GM12873 (cell line): ENCODE data around the gene CERS6.

ENCODE experiments used
- CTCF ChIP-seq: IDR thresholded peaks from 2 replicates; pipeline ENCODE4 v1.5.1; 2012; ENCODE audit warnings: low read depth, mild to moderate bottlenecking, moderate library complexity, low read length, control low read depth; ENCODE audit not compliant: insufficient read depth; ENCODE audit errors: missing control alignments

CERS6 gene

GRCh38 chr2:168649562-168649961 lies 193.5 kb downstream of the CERS6 start:
- no peak for TF ChIP-seq CTCF

- TF ChIP-seq CTCF = no peak
Observed at GRCh38 chr2:168650139-168650538, 194.1 kb downstream of the CERS6 start.

- no peak for TF ChIP-seq CTCF
Observed at GRCh38 chr2:168650781-168651180, 194.7 kb downstream of the CERS6 start.

- TF ChIP-seq CTCF = no peak
Observed at GRCh38 chr2:168652997-168653921, 197.2 kb downstream of the CERS6 start.

GRCh38 chr2:168654705-168655104 lies 198.6 kb downstream of the CERS6 start:
- TF ChIP-seq CTCF = no peak

GRCh38 chr2:168655207-168655606 lies 199.1 kb downstream of the CERS6 start:
- no peak for TF ChIP-seq CTCF

- TF ChIP-seq CTCF = no peak
Observed at GRCh38 chr2:168658706-168659105, 202.6 kb downstream of the CERS6 start.
